GM18508 (cell line): Measurements from ENCODE around the gene DHX34.

Source experiments
- ATAC-seq: cut with Tn5 transposase; IDR thresholded peaks from one replicate; pipeline ENCODE4 v1.9.1; 2021; ENCODE audit warnings: moderate number of reproducible peaks; ENCODE audit not compliant: insufficient read depth, unreplicated experiment

The DHX34 gene

GRCh38 chr19:47413941-47414340, 64.8 kb downstream of the DHX34 start:
- no peak for ATAC-seq

DNA sequence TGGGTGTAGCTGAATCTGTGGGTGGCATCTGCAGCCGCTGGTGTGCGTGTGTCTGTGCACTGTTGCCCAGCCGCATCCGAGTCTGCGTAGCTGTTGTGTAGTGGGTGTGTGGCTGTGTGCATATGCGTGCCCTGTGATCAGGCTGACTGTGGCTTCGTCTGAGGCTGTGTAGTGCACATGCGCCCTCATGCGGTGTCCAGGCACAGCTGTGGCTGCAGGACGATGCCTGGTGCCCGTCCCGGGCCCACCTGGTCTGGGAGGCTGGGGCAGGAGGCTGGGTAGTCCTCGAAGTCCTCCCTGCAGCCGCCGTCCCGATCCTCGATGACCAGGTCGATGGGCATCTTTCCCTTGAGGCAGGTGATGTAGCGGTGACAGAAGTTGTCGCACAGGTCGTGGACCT, 65.4 kb downstream of the DHX34 start:
- no peak for ATAC-seq

GRCh38 chr19:47415953-47416642, 67.0 kb downstream of the DHX34 start:
- ATAC-seq: no peak

GRCh38 chr19:47416643-47416985, 67.5 kb downstream of the DHX34 start:
- ATAC-seq: no peak

- ATAC-seq: no peak
These were observed 68.1 kb downstream of the DHX34 start for GRCh38 chr19:47417107-47417745.

- ATAC-seq: no peak
These were observed 68.9 kb downstream of the DHX34 start for GRCh38 chr19:47417746-47418691.

- ATAC-seq: no peak
These were observed 69.5 kb downstream of the DHX34 start for GRCh38 chr19:47418692-47419029.

- ATAC-seq: no peak
These were observed 70.1 kb downstream of the DHX34 start, which contains the start of gene MEIS3 for GRCh38 chr19:47419030-47419783. Gene MEIS3, minus strand, starts transcription at chr19:47419527. Its CDS starts 446 bp downstream, at chr19:47419081.

DNA sequence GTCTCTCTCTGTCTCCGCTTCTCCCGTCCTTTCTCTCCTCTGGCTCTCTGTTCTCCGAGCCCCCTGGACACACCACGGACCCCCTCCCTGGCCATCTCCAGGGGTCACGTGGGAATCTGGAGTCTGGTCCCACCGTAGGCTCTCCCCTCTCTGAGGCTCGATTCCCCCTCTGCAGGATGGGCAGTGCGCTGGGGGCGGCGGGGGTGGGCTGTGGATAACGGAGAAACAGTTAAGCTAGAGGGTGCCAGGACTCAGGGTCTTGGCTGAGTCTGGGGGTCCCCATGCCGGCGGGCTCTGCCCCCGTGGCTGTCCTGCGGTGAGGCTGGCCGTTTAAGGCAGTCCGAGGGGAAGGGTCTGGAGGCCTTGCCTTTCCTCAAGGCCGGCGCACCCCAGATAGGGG, 70.7 kb downstream of the DHX34 start:
- ATAC-seq: no peak

GRCh38 chr19:47421244-47421786, 72.2 kb downstream of the DHX34 start:
- no peak for ATAC-seq

DNA sequence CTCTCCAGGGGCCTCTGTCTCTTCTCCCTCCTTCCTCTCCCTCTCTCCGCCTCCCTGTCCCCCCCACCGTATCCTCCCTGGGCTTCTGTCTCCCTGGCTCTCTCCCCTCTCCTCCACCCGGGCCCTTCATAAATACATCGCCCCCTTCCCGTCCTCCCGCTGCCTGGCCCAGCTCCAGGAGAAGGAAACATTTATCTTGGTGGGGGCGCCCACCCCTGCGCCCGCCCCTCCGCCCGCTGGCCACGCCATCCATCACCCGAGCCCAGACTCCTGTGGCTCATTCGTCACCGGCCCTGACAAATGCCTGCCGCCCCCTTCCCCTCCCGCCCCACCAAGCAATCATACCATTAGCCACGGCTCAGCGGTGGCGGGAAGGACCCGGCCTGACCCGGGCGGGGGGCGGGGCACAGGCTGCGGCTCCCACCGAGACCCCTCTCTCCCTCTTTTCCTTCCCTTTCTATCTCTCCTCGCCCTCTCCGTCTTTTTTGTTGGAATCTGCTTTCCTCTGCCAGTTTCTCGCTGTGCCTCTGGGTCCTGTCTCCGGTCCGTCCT, 72.8 kb downstream of the DHX34 start:
- ATAC-seq: no peak

DNA sequence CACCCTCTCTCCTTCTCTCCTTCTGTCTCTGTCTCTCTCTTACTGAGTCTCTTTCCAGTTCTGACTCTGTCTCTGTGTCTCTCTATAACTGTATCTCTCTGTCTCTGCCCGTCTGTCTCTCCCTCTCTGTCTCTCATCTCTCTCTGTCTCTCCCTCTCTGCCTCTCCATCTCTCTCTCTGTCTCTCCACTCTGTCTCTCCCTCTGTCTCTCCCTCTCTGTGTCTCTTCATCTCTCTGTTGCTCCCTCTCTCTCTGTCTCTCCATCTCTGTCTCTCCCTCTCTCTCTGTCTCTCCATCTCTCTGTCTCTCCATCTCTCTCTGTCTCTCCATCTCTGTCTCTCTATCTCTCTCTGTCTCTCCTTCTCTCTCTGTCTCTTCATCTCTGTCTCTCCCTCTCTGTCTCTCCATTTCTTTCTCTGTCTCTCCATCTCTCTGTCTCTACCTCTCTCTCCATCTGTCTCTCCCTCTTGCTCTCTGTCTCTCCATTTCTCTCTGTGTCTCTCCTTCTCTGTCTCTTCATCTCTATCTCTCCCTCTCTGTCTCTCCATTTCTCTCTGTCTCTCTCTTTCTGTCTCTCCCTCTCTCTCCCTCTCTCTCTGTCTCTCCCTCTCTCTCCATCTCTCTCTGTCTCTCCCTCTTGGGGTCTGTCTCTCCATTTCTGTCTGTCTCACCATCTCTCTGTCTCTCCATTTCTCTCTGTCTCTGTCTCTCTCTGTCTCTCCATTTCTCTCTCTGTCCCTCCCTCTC, 73.5 kb downstream of the DHX34 start:
- ATAC-seq: no peak

DNA sequence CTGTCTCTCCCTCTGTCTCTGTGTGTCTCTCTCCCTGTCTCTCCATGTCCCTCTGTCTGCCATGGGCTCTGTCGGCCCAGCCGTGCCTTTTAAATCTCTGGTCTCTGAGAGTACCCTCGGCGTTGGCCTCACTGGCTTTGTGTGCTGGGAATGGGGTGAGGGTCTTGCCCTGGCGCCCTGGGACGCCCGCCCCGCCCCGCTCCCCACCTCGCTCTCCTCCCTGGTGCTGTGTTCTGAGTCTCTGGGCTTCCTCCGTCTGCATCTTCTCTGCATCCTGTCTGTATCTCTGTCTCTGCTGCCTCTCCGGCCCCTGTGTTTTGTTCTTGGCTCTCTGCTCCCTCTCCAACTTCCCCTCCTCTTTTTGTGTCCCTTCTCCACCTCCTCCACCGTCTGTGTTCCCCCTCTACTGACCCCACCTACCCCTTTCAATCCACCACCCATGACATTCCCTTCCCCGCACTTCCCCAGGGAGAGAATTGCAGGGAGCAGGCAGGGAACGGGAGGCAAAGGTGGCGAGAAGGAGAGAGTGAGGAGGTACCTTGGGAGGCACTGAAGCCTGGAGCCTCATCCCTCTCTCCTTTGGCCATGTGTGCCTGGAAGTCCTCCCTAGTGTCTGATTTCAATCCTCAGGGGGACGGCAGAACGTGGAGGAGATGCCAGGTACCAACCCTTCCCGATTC, 74.2 kb downstream of the DHX34 start:
- no peak for ATAC-seq

- ATAC-seq: no peak
These were observed 78.4 kb downstream of the DHX34 start for GRCh38 chr19:47427241-47428176.

GRCh38 chr19:47428177-47428894, 79.2 kb downstream of the DHX34 start:
- no peak for ATAC-seq

- no peak for ATAC-seq
These were observed 80.2 kb downstream of the DHX34 start for GRCh38 chr19:47429140-47429793.
